Esophagus squamous epithelium (tissue), 5 donors: ENCODE results near the gene PLXDC2. TPM values are rescaled to one million over a fixed set of nuclear protein-coding genes. Genes with fewer than 3 reads are reported as not detected.

ENCODE experiments used
- DNase-seq: peaks from one replicate; lab custom pipeline; 2025; lab: John Stamatoyannopoulos, UW
- H3K27ac ChIP-seq, 4 donors: fragments of 200-600 bp; sonication (generic); one replicate each; pipeline ENCODE4 v1.5.1; 2016 to 2019; ENCODE audit warnings: mild to moderate bottlenecking in 1 of 4
- H3K27me3 ChIP-seq, 4 donors: fragments of 200-600 bp; sonication (generic); 1 replicate in 3 of 4; 2 replicates in 1 of 4; pipeline versions ENCODE4 v1.5.1 to v1.6.0; 2017 to 2021; ENCODE audit warnings: antibody characterized with exemption in 1 of 4
- H3K36me3 ChIP-seq, 3 donors: fragments of 200-600 bp; sonication (generic); one replicate each; pipeline ENCODE4 v1.5.1; 2016 to 2019
- H3K4me1 ChIP-seq, 3 donors: fragments of 200-600 bp; sonication (generic); one replicate each; pipeline ENCODE4 v1.5.1; 2017 to 2019
- H3K4me3 ChIP-seq, 4 donors: fragments of 200-600 bp; sonication (generic); 1 replicate in 3 of 4; 2 replicates in 1 of 4; pipeline ENCODE4 v1.5.1; 2016 to 2019; ENCODE audit warnings: mild to moderate bottlenecking in 2 of 4, moderate library complexity in 1 of 4
- H3K9me3 ChIP-seq, 3 donors: fragments of 200-600 bp; sonication (generic); one replicate each; pipeline ENCODE4 v1.5.1; 2016 to 2019
- CTCF ChIP-seq, 6 experiments: fragments of 450-650 bp in 4 of 6; fragments of 200-600 bp in 2 of 6; sonication (generic) in 2 of 6; IDR thresholded peaks; one replicate each; pipeline ENCODE4 v1.5.1; 2016 to 2019; ENCODE audit warnings: antibody characterized with exemption in 6 of 6, mild to moderate bottlenecking in 4 of 6, moderate library complexity in 4 of 6
- POLR2A ChIP-seq, 4 donors: fragments of 450-650 bp; IDR thresholded peaks; one replicate each; pipeline ENCODE4 v1.6.1; 2017; ENCODE audit warnings: antibody characterized with exemption in 4 of 4, mild to moderate bottlenecking in 4 of 4, moderate library complexity in 3 of 4
- WGBS, 2 donors: methylation state at CpG; one replicate each; pipeline ENCODE4 v1.1.5; 2018; 5-methylcytosine and 5-hydroxymethylcytosine counted together
- intact Hi-C: fragments of 100-400 bp; cut with DNase I; formaldehyde crosslinking; loops from one replicate; pipeline ENCODE4 v1.15.0; 2022
- total RNA-seq, 4 donors: library from RNA; depleted of rRNA; stranded (reverse); fragments of >200 nt; gene quantifications; one replicate each; pipeline ENCODE4 v1.1.0, GENCODE V29; 2016
- donor health status: DM: yes; HTN: yes; CAD: no.

The PLXDC2 gene
- total RNA-seq, 4 donors from 2014 or later: 22.4 to 50.4 (median 36.9) TPM

- TF ChIP-seq CTCF (IDR thresholded peaks at IDR 0.05): no peak
- no peak for TF ChIP-seq POLR2A (IDR thresholded peaks at IDR 0.05)
- Histone ChIP-seq H3K4me1 (peaks cover 0 to 4% (median 0%) of the 10 kb centered on the region in 3 donors), H3K27me3 (no peaks in the 10 kb centered on the region), H3K36me3 (no peaks in the 10 kb centered on the region), H3K27ac (no peak overlapping the region), H3K4me3 (no peak overlapping the region), H3K9me3 (no peaks in the 10 kb centered on the region)
- WGBS, 2 donors: 65 to 69% methylated on average over 4 to 5 of the region's 5 CpGs
- intact Hi-C loops: no loop called here
- DNase-seq: no peak
Observed at GRCh38 chr10:19892677-19893076, 76.4 kb downstream of the PLXDC2 start.

GRCh38 chr10:19895500-19895899 lies 79.3 kb downstream of the PLXDC2 start:
- DNase-seq: no peak
- intact Hi-C loops: no loop called here
- 75 to 79% methylated on average over 2 of the region's 3 CpGs for WGBS, 2 donors

GRCh38 chr10:19902456-19902855 lies 86.2 kb downstream of the PLXDC2 start:
- WGBS, 2 donors: 53 to 65% methylated on average over 2 of the region's 2 CpGs
- intact Hi-C loops: no loop called here
- H3K9me3 ChIP-seq: no peaks in the 10 kb centered on the region
- no peaks in the 10 kb centered on the region for H3K36me3 ChIP-seq
- no peak for TF ChIP-seq CTCF (IDR thresholded peaks at IDR 0.05)
- TF ChIP-seq POLR2A (IDR thresholded peaks at IDR 0.05): no peak
- no peak overlapping the region for H3K27ac ChIP-seq
- no peaks in the 10 kb centered on the region for H3K27me3 ChIP-seq
- DNase-seq: no peak
- H3K4me1 ChIP-seq: peaks cover 0 to 18% (median 4%) of the 10 kb centered on the region in 3 donors
- no peak overlapping the region for H3K4me3 ChIP-seq

More at GRCh38 chr10:19895500-19895899, 79.3 kb downstream of the PLXDC2 start:
- no peaks in the 10 kb centered on the region for H3K36me3 ChIP-seq
- no peaks in the 10 kb centered on the region for H3K27me3 ChIP-seq
- no peaks in the 10 kb centered on the region for H3K9me3 ChIP-seq
- no peak overlapping the region for H3K4me3 ChIP-seq
- TF ChIP-seq CTCF (IDR thresholded peaks at IDR 0.05): no peak
- TF ChIP-seq POLR2A (IDR thresholded peaks at IDR 0.05): no peak
- no peak overlapping the region for H3K27ac ChIP-seq
- no peaks in the 10 kb centered on the region for H3K4me1 ChIP-seq

GRCh38 chr10:19904202-19904661 lies 88.0 kb downstream of the PLXDC2 start:
- TF ChIP-seq CTCF (IDR thresholded peaks at IDR 0.05) (no peak), POLR2A (IDR thresholded peaks at IDR 0.05) (no peak)
- Histone ChIP-seq H3K4me3 (no peak overlapping the region), H3K4me1 (peaks cover 0 to 36% (median 7%) of the 10 kb centered on the region in 3 donors), H3K36me3 (no peaks in the 10 kb centered on the region), H3K9me3 (no peaks in the 10 kb centered on the region), H3K27me3 (no peaks in the 10 kb centered on the region), H3K27ac (no peak overlapping the region)
- DNase-seq: no peak
- 63 to 80% methylated on average over 1 of the region's 1 CpG for WGBS, 2 donors
- intact Hi-C loops: no loop called here

GRCh38 chr10:19906108-19906791 lies 90.0 kb downstream of the PLXDC2 start:
- TF ChIP-seq POLR2A (IDR thresholded peaks at IDR 0.05) (no peak), CTCF (IDR thresholded peaks at IDR 0.05) (no peak)
- Histone ChIP-seq H3K9me3 (no peaks in the 10 kb centered on the region), H3K4me1 (peaks cover 0 to 51% (median 7%) of the 10 kb centered on the region in 3 donors), H3K4me3 (no peak overlapping the region), H3K36me3 (no peaks in the 10 kb centered on the region), H3K27ac (no peak overlapping the region), H3K27me3 (no peaks in the 10 kb centered on the region)
- DNase-seq: no peak
- WGBS, 2 donors: 87 to 89% methylated on average over 5 of the region's 5 CpGs
- intact Hi-C loops: no loop called here
